Stomach (tissue), 9 donors: Measurements from ENCODE around the gene GET4. TPM values are rescaled to one million over a fixed set of nuclear protein-coding genes. Genes with fewer than 3 reads are reported as not detected.
A peak's percentile ranks its signal among the peaks of the same experiment; 100 is the strongest.

Source experiments
- DNase-seq, 2 donors: peaks; one replicate each; pipeline versions ENCODE4 v3.0.0 to v3.0.0-alpha.2; 2013 to 2019
- H3K27ac ChIP-seq, 5 donors: fragments of 200-600 bp in 4 of 5; sonication (generic) in 4 of 5; one replicate each; pipeline ENCODE4 v1.5.1; 2013 to 2019; ENCODE audit warnings: mild to moderate bottlenecking in 1 of 5, moderate library complexity in 1 of 5
- H3K27me3 ChIP-seq, 3 donors: fragments of 200-600 bp; sonication (generic); one replicate each; pipeline ENCODE4 v1.5.1; 2017 to 2019; ENCODE audit warnings: mixed run types in 1 of 3
- H3K36me3 ChIP-seq, 4 donors: fragments of 200-600 bp; sonication (generic); 1 replicate in 3 of 4; 2 replicates in 1 of 4; pipeline ENCODE4 v1.5.1; 2016 to 2019
- H3K4me1 ChIP-seq, 4 donors: fragments of 200-600 bp; sonication (generic); one replicate each; pipeline ENCODE4 v1.5.1; 2016 to 2019
- H3K4me3 ChIP-seq, 4 donors: fragments of 200-600 bp; sonication (generic) in 3 of 4; one replicate each; pipeline ENCODE4 v1.5.1; 2016 to 2019; ENCODE audit warnings: mild to moderate bottlenecking in 1 of 4
- H3K9me3 ChIP-seq, 4 donors: fragments of 200-600 bp; sonication (generic); one replicate each; pipeline ENCODE4 v1.5.1; 2016 to 2019
- EP300 ChIP-seq: sonication (generic); formaldehyde crosslinking; IDR thresholded peaks from one replicate; pipeline ENCODE4 v1.6.1; 2017; ENCODE audit warnings: antibody characterized with exemption
- POLR2A ChIP-seq, 4 donors: fragments of 450-650 bp; IDR thresholded peaks; one replicate each; pipeline ENCODE4 v1.6.1; 2016; ENCODE audit warnings: antibody characterized with exemption in 4 of 4, control low read depth in 2 of 4, mild to moderate bottlenecking in 1 of 4, moderate library complexity in 1 of 4
- POLR2AphosphoS5 ChIP-seq, 3 donors: sonication (generic); formaldehyde crosslinking; IDR thresholded peaks; one replicate each; pipeline ENCODE4 v1.6.1; 2016; ENCODE audit warnings: antibody characterized with exemption in 3 of 3
- WGBS, 5 donors: extraction: QIAGEN DNeasy Blood & Tissue Kit in 3 of 5; methylation state at CpG; one replicate each; pipeline versions ENCODE4 v1.1.5 to v1.1.7; 2013 to 2018; 5-methylcytosine and 5-hydroxymethylcytosine counted together
- intact Hi-C: fragments of 100-400 bp; cut with DNase I; formaldehyde crosslinking; loops from one replicate; pipeline ENCODE4 v1.15.1; 2023; ENCODE audit warnings: low total_unique reads
- polyA plus RNA-seq, 3 donors: library from polyadenylated mRNA; stranded (reverse); fragments of 200-250 nt; gene quantifications; one replicate each; pipeline ENCODE4 v1.2.3, GENCODE V29; 2013
- total RNA-seq, 5 donors: library from RNA; depleted of rRNA; stranded (reverse); fragments of >200 nt; gene quantifications; one replicate each; pipeline versions ENCODE4 v1.1.0 to v1.2.3, GENCODE V29; 2014 to 2016
- TF ChIP-seq, protein P1 (sequence below), 7 experiments: fragments of 450-650 bp in 4 of 7; fragments of 200-600 bp in 3 of 7; sonication (generic) in 3 of 7; IDR thresholded peaks; one replicate each; pipeline ENCODE4 v1.5.1; 2016 to 2019; ENCODE audit warnings: antibody characterized with exemption in 7 of 7, control low read depth in 2 of 7, mild to moderate bottlenecking in 1 of 7
- donor health status: healthy with polysubstance abuse.
- donor health status: Bipolar disorder and iron deficiency.
- donor health status: healthy.

The GET4 gene
- total and polyA plus RNA-seq, 8 donors: 22.4 to 140 (median 46.6) TPM

- WGBS, 5 donors: 26 to 30% (median 28%) methylated on average over 18 of the region's 18 CpGs
- H3K4me1 ChIP-seq: peaks cover 32 to 71% (median 52%) of the 10 kb centered on the region in 4 donors
- TF ChIP-seq EP300 (no peak), POLR2A (IDR thresholded peaks at IDR 0.05) (no peak), POLR2AphosphoS5 (IDR thresholded peaks at IDR 0.05) (peak; percentile 70 to 96 (median 87))
- TF ChIP-seq, protein P1, sequence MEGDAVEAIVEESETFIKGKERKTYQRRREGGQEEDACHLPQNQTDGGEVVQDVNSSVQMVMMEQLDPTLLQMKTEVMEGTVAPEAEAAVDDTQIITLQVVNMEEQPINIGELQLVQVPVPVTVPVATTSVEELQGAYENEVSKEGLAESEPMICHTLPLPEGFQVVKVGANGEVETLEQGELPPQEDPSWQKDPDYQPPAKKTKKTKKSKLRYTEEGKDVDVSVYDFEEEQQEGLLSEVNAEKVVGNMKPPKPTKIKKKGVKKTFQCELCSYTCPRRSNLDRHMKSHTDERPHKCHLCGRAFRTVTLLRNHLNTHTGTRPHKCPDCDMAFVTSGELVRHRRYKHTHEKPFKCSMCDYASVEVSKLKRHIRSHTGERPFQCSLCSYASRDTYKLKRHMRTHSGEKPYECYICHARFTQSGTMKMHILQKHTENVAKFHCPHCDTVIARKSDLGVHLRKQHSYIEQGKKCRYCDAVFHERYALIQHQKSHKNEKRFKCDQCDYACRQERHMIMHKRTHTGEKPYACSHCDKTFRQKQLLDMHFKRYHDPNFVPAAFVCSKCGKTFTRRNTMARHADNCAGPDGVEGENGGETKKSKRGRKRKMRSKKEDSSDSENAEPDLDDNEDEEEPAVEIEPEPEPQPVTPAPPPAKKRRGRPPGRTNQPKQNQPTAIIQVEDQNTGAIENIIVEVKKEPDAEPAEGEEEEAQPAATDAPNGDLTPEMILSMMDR (IDR thresholded peaks at IDR 0.05): peak in 6 of 7 experiments; percentile 25 to 99 (median 92)
- DNase-seq: peak; percentile 92 to 94
- H3K9me3 ChIP-seq: no peaks in the 10 kb centered on the region
- intact Hi-C loops: loop anchor here (5.0 kb wide), 1 partner anchor 86 kb away; no protein-coding TSS in a partner anchor
- peak overlapping the region; percentile 59 to 95 (median 74) for H3K27ac ChIP-seq
- H3K36me3 ChIP-seq: peaks cover 32 to 44% (median 42%) of the 10 kb centered on the region in 4 donors
- H3K27me3 ChIP-seq: no peaks in the 10 kb centered on the region
- H3K4me3 ChIP-seq: no peak overlapping the region
These were observed 2.9 kb upstream of the GET4 start for GRCh38 chr7:873367-874002.

GRCh38 chr7:874031-874749 is 2.2 kb upstream of the GET4 start:
- intact Hi-C loops: loop anchor here (5.0 kb wide), 1 partner anchor 87 kb away; no protein-coding TSS in a partner anchor
- WGBS, 5 donors: 77 to 84% (median 82%) methylated on average over 9 of the region's 9 CpGs
- H3K9me3 ChIP-seq: no peaks in the 10 kb centered on the region
- H3K27me3 ChIP-seq: no peaks in the 10 kb centered on the region
- H3K36me3 ChIP-seq: peaks cover 31 to 40% (median 39%) of the 10 kb centered on the region in 4 donors
- H3K4me1 ChIP-seq: peaks cover 35 to 72% (median 54%) of the 10 kb centered on the region in 4 donors
- no peak for TF ChIP-seq POLR2A (IDR thresholded peaks at IDR 0.05)
- TF ChIP-seq POLR2AphosphoS5 (IDR thresholded peaks at IDR 0.05): no peak
- no peak for TF ChIP-seq EP300
- TF ChIP-seq, protein P1 (IDR thresholded peaks at IDR 0.05): no peak
- H3K27ac ChIP-seq: peak overlapping the region; percentile 59 to 95 (median 74)
- peak in 1 of 2 donors; percentile 63 for DNase-seq
- H3K4me3 ChIP-seq: no peak overlapping the region

DNA sequence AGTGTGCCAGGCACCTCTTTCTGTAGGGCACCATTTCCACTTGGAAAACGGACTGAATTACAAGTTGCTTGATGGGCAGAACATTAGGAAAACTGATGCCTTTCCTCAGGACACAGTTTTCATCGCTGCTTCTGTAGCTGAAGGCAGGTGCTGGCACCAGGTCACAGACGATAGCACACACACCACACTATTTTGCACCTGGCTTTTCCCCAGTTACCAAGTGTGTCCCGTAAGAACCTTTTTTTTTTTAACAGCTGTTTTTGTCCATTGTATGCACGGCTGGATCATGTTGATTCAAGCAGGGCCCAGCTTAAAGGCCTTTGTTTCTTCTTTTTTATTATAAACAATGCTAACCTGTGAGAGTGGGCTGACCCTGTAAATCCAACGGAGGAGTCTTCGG is 1.3 kb upstream of the GET4 start:
- Histone ChIP-seq H3K27me3 (no peaks in the 10 kb centered on the region), H3K36me3 (peaks cover 23 to 32% (median 31%) of the 10 kb centered on the region in 4 donors), H3K4me3 (no peak overlapping the region), H3K27ac (peak overlapping the region; percentile 80 to 95 (median 84)), H3K4me1 (peaks cover 35 to 74% (median 56%) of the 10 kb centered on the region in 4 donors), H3K9me3 (no peaks in the 10 kb centered on the region)
- TF ChIP-seq EP300 (no peak), POLR2AphosphoS5 (IDR thresholded peaks at IDR 0.05) (no peak), POLR2A (IDR thresholded peaks at IDR 0.05) (no peak)
- TF ChIP-seq, protein P1 (IDR thresholded peaks at IDR 0.05): no peak
- DNase-seq: no peak
- WGBS, 5 donors: 45 to 66% (median 52%) methylated on average over 7 of the region's 7 CpGs
- intact Hi-C loops: no loop called here

DNA sequence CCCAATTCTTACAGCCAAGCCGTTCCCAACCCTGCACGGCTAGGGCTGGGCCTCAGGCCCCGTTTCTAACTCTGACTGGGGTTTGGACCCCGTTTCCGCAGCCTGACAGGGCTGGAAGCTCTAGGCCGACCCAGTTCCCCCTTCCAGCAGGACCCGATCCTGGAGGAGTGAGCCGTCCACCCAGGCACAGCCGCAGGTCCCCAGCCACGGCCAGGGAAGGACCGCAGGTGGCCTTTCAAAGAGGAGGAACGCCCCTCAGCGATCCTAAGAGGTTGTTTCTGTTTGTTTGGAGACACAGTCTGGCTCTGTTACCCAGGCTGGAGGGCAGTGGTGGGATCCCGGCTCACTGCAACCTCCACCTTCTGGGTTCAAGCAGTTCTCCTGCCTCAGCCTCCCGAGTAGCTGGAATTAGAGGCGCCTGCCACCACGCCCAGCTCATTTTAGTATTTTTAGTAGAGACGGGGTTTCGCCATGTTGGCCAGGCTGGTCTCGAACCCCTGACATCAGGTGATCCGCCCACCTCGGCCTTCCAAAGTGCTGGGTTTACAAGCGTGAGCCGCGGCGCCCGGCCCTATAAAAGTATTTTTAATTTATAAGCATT is 778 bp upstream of the GET4 start:
- peaks cover 35 to 79% (median 61%) of the 10 kb centered on the region in 4 donors for H3K4me1 ChIP-seq
- intact Hi-C loops: no loop called here
- H3K27me3 ChIP-seq: no peaks in the 10 kb centered on the region
- peak overlapping the region; percentile 38 to 86 (median 60) for H3K4me3 ChIP-seq
- peak overlapping the region; percentile 80 to 95 (median 84) for H3K27ac ChIP-seq
- peaks cover 20 to 27% (median 25%) of the 10 kb centered on the region in 4 donors for H3K36me3 ChIP-seq
- TF ChIP-seq POLR2A (IDR thresholded peaks at IDR 0.05) (no peak), POLR2AphosphoS5 (IDR thresholded peaks at IDR 0.05) (no peak)
- TF ChIP-seq, protein P1 (IDR thresholded peaks at IDR 0.05): no peak
- DNase-seq: peak in 1 of 2 donors; percentile 43
- WGBS, 5 donors: 67 to 76% (median 71%) methylated on average over 27 of the region's 27 CpGs
- no peaks in the 10 kb centered on the region for H3K9me3 ChIP-seq
